Vagina (tissue), 2 donors: ENCODE results near the gene EYS.

Experiments used
- POLR2A ChIP-seq, 2 donors: fragments of 450-650 bp; IDR thresholded peaks; one replicate each; pipeline ENCODE4 v1.6.1; 2017; ENCODE audit warnings: antibody characterized with exemption in 2 of 2, mild to moderate bottlenecking in 2 of 2, moderate library complexity in 2 of 2
- POLR2AphosphoS5 ChIP-seq, 2 donors: sonication (generic); formaldehyde crosslinking; IDR thresholded peaks; one replicate each; pipeline ENCODE4 v1.9.0; 2017; ENCODE audit warnings: antibody characterized with exemption in 2 of 2, mild to moderate bottlenecking in 2 of 2, low read depth in 1 of 2; ENCODE audit not compliant: insufficient read depth in 1 of 2
- TF ChIP-seq, protein P1 (sequence below), 3 experiments: fragments of 450-650 bp in 2 of 3; fragments of 200-600 bp in 1 of 3; sonication (generic) in 1 of 3; IDR thresholded peaks; one replicate each; pipeline ENCODE4 v1.5.1; 2017 to 2019; ENCODE audit warnings: antibody characterized with exemption in 3 of 3, mild to moderate bottlenecking in 2 of 3, moderate library complexity in 2 of 3

DNA sequence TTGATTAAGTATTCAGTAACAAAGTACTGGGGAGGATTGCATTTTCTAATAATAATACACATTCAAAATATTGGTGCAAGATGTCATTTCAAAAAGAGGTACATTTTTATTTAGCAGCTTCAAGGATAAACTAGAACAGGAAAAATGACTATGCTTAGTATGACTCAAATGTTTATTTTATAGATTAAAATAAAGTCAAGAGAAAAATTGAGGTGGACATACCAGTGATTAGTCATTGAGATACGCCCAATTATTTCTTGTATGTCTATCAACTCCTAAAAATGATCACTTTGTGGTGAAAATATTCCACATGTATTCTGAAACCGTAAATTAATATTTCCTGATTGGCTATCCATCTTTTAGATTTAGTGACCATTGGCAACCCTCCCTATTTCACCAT lies 1974.7 kb downstream of the EYS start:
- no peak for TF ChIP-seq POLR2A (IDR thresholded peaks at IDR 0.05)
- TF ChIP-seq, protein P1, sequence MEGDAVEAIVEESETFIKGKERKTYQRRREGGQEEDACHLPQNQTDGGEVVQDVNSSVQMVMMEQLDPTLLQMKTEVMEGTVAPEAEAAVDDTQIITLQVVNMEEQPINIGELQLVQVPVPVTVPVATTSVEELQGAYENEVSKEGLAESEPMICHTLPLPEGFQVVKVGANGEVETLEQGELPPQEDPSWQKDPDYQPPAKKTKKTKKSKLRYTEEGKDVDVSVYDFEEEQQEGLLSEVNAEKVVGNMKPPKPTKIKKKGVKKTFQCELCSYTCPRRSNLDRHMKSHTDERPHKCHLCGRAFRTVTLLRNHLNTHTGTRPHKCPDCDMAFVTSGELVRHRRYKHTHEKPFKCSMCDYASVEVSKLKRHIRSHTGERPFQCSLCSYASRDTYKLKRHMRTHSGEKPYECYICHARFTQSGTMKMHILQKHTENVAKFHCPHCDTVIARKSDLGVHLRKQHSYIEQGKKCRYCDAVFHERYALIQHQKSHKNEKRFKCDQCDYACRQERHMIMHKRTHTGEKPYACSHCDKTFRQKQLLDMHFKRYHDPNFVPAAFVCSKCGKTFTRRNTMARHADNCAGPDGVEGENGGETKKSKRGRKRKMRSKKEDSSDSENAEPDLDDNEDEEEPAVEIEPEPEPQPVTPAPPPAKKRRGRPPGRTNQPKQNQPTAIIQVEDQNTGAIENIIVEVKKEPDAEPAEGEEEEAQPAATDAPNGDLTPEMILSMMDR (IDR thresholded peaks at IDR 0.05) = no peak
- no peak for TF ChIP-seq POLR2AphosphoS5 (IDR thresholded peaks at IDR 0.05; ENCODE audit: insufficient read depth in 1 of 2, low read depth in 1 of 2)
